GM21390 (cell line): Measurements from ENCODE around the gene AAMDC.
A peak's percentile ranks its signal among the peaks of the same experiment; 100 is the strongest.
"Not testable (repeated sequence)": the region's sequence is repeated elsewhere in the genome, so short reads cannot be mapped to it uniquely, and the experiment has no call there.

Experiments
- ATAC-seq: cut with Tn5 transposase; IDR thresholded peaks from one replicate; pipeline ENCODE4 v1.9.1; 2021; ENCODE audit not compliant: unreplicated experiment

AAMDC gene

DNA sequence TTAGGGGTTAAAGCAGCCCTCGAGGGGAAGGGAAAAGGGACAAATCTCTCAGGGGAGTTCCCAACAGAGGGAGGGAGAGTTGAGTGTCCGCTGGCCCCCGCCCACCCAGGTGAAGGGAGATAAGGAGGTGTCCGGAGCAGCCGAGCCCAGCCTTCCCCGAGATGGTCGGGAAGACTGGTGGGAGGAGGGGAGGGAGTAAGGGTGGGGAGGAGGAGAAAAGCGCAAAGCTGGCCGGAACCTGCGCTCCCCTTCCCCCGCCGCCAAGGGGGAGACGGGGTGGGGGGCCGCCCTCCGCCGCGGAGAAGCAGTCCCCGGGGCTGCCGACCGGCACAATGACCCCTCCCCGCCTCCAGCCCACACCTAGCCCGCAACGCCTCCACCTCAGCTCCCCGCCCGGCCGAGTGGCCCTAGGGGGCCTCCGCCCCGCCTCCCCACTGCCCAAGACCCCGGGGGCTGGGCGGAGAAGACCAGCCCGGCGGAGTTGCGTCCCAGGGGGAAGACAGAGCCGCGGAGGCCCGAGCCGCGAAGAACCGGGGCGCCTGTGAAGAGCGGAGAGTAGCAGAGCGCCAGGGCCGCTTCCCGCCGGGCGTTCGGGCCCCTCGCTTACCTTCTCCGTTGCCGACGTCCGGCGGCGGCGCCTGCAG, 901 bp upstream of the AAMDC start:
- peak; percentile 11 for ATAC-seq

DNA sequence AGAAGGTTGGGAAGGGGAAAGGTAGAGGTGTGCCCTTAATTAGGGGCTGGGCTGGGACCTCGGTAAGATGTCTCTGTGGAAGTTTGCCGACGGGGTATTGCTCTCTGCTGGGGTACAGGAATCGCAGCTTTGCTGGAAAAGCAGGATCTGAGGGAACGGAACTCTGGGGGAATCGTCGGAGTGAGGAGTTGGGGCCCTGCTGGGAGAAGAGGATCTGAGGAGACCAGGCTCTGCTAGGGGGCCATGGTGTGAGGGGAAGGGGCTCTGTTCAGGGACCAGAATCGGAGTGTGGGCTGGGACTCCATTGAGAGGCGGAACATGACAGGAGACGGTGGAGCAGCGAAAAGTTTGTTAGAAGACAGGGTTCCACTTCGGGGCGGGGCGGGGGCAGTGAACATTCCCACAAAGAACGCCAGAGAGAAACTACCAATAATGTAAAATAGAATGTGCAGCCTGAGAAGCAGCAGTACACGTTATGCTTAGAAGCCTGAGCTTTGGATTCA, 456 bp downstream of the AAMDC start:
- ATAC-seq: no peak

DNA sequence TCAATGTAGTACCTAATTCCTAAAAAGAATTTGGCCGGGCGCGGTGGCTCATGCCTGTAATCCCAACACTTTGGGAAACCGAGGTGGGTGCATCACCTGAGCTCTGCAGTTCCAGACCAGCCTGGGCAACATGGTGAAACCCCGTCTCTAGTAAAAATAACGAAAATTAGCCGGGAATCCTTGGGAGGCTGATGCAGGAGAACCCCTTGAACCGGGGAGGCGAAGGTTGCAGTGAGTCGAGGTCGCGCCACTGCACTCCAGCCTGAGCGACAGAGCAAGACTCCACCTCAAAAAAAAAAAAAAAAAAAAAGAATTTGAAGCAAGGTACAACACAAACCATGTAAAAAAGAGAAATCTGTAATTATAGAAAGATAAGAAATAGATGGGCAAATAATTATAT, 1.2 kb downstream of the AAMDC start:
- not testable (repeated sequence) for ATAC-seq

DNA sequence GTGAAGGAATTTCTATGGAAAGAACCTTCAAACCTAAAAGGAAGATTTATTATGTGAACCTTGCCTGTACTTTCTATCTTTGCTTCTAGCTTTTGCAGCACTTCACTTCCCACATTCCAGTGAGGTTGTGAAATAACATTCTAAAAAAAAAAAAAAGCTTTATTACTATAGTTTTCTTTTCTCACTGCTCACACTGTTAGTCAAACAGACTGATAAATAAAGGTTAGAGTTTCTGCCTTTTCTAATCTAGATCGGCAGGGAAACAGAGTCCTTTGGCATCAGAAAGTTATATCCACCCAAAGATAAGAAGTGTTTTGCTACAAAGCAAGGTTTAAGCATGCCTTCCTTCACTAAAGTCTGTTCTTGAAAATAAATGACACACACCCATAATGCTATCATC, 2.8 kb downstream of the AAMDC start:
- no peak for ATAC-seq

DNA sequence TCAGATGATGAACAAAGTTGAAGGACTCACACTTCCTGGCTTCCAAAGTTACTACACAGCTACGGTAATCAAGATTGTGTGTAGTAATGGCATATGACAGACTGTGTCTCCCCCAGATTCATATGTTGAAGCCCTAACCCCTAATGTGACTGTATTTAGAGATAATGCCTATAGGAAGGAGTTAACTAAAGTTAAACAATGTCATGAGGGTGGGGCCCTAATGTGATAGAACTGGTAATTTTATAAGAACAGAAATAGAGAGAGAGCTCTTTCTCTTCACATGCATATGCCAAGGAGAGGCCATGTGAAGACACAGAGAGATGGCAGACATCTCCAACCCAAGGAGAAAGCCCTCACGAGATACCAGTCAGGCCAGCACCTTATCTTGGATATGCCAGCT, 8.0 kb downstream of the AAMDC start:
- no peak for ATAC-seq

DNA sequence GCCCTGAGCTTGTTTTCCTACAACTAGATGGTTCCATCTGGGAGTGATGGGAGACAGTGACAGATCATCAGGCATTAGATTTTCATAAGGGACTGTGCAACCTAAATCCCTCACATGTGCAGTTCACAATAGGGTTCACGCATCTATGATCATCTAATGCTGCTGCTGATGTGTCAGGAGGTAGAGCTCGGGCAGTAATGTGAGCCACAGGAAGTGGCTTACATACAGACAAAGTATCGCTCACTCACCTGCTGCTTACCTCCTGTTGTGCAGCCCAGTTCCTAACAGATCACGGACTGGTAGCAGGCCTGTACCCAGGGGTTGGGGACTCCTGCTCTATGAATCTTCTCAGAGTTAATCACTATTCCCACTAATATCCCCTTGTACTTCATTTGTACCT, 12.4 kb downstream of the AAMDC start:
- ATAC-seq: no peak

DNA sequence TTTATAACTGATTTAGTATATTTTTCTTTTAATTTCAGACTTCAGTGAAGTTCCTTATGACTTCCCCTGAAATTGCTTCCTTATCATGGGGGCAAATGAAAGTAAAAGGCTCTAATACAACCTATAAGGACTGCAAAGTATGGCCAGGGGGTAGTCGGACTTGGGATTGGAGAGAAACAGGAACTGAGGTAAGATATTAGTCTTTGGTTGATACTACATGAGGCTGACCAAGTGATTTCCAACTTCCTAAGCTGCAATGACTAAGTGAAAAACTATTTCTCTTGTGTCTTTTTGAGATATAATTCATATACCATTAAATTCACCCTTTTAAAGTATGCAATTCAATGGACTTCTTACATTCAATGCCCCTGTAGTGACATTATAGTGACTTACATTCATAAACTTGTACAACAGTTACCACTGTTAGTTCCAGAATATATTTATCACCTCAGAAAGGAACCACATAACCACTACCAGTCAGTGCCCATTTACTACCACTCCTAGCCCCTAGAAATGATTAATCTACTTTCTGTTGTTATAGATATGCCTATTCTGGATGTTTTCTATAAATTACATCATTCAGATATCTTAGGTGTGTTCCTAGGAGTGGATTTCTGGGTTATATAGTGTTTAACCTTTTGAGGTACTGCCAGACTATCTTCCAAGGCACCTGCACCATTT, 21.6 kb downstream of the AAMDC start:
- ATAC-seq: no peak

DNA sequence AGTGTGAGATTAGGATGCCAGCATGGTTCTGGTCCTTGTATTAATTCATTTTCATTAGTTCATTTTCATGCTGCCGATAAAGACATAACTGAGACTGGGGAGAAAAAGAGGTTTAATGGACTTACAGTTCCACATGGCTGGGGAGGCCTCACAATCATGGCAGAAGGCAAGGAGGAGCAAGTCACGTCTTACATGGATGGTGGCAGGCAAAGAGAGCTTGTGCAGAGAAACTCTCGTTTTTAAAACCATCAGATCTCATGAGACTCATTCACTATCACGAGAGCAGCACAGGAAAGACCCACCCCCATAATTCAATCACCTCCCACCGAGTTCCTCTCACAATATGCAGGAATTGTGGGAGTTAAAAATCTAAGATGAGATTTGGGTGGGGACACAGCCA, 22.8 kb downstream of the AAMDC start:
- ATAC-seq: not testable (repeated sequence)

DNA sequence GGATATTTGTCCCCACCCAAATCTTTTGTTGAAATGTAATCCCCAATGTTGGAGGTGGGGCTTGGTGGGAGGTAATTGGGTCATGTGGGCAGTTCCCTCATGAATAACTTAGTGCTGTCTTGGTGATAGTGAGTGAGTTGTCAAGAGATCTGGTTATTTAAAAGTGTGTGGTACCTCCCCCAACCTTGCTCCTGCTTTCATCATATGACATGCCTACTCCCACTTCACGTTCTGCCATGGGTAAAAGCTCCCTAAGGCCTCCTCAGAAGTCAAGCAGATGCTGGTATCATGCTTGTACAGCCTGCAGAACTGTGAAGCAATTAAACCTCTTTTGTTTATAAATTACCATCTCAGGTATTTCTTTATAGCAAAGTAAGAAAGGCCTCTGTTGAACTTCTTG, 30.6 kb downstream of the AAMDC start:
- ATAC-seq: no peak

DNA sequence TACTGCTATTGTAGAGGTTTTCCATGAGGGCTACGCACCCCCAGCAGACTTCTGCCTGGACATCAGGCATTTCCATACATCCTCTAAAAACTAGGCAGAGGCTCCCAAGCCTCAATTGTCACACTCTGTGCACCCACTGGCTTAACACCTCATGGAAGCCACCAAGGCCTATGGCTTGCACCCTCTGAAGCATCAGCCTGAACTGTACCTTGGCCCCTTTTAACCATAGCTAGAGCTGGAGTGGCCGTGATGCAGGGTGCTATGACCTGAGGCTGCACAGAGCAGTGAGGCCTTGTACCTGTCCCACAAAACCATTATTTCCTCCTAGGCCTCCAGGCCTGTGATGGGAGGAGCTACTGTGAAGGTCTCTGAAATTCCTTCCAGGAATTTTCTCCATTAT, 33.9 kb downstream of the AAMDC start:
- no peak for ATAC-seq

DNA sequence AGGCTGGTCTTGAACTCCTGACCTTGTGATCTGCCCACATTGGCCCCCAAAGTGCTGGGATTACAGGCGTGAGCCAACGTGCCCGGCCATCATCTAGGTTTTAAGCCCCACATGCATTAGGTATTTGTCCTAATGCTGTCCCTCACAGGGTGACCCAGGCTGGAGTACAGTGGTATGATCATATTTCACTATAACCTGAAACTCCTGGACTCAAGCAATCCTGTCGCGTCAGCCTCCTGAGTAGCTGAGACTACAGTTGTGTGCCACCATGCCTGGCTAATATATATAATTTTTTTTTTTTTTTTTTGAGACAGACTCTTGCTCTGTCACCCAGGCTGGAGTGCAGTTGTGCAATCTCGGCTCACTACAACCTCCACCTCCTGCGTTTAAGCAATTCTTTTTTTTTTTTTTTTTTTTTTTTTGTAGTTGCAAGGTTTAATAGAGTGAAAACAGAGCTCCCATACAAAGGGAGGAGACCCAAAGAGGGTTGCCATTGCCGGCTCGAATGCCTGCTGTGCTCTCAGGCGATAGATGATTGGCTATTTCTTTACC, 37.0 kb downstream of the AAMDC start:
- not testable (repeated sequence) for ATAC-seq

DNA sequence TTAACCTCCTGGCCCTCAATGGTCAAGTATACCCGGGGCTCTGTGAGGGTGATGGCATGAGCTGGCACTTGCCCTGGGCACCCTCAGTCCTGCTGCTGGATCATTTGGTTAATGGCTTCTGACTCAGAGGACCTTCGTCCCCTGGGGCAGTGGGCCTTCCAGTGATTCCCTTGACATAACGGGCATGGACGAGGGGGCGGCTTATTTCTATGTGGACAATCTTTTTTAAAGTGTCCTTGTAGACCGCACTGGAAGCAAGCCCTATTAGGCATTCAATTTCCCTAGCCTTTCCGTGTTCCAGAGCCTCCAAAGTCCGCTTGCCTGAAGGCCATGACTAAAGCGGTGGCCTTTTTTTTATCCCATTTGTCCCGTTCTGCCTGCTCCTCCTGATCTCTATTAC, 40.5 kb downstream of the AAMDC start:
- ATAC-seq: not testable (repeated sequence)

DNA sequence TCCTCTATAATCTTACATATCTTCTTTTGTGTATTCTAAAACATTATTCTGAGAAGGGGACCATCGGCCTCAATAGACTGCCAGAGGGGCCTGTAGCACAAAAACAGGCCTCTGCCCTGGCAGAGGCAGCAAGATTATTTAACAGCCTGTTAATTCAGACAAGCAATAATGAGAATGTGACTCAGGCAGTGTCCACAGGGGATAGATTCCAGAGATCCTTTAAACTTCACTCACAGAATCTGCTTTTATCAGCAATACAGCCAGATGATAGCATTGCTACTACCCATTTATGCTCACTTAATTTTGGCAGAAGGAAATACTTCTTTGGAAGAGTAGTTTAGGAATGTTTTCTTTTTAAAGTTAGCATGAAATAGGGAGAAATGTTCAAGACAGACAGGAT, 44.9 kb downstream of the AAMDC start:
- no peak for ATAC-seq

DNA sequence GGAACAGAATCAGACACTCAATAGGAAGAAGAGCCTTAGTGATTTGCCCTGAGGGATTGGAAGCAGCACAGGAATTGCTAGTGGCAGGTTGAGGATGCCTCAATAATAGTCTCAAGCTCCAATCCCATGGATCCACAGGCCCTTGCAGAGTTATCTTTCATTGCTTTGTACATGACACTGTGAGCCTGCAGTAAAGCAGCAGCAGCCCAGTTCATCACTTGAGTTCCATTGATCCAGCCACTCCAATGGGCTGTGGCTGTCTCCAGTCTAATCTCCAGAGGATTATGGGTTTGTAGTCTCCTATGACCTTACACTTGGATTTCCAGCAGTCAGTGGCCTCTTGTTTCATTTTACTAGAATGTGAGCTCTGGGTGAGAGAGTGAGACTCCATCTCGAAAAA, 45.4 kb downstream of the AAMDC start:
- ATAC-seq: no peak

DNA sequence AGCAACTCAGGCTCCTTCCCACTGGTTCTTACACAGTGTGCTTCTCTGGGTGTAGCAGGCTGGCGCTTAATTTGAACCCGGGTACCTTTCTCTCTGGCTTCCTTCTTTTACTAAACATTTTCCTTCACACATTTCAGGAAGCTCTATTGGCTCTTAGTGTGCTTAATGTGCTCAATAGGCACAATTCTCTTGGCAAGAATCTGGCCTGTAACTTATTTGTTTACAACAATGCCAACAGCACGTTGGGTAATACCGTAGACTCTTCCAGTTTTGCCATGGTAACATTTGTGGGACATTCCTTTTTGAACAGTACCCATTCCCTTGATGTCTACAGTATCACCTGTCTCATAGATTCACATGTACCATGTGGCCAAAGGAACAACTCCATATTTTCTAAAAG, 47.8 kb downstream of the AAMDC start:
- ATAC-seq: no peak

DNA sequence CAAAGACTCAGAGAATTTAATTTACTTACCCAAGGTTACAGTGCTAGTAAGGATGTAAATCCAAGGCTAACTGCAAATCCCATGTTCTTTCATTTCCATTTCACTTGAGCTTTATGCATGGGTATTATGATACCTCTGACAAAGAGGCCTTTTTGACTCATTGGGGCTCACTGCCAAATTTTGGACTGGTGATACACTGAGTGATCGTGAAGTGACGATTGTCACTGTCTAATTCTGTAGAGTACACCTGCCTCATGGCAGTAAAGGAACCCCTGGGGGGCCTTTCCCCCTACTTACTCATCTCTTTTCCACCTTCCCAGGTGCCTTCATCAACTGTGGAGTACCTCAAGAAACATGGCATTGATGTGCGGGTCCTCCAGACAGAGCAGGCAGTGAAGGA, 50.9 kb downstream of the AAMDC start:
- no peak for ATAC-seq

DNA sequence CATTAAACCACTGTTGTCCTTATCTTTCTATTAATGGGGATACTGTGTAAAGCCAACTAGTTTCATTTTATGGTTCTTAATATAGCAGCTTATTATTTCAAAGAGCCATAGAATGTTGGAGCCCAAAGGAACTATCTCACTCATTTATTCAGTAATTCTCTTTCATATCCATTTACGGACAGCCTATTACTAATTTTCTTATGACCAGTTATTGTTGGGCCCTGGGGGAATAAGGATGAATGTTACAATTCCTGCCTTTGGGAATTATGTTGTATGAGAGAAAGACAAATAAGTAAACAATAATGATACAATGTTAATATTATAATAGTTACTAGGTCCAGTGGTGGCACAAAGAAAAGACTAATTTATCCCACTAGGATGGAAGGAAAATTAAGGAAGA, 52.4 kb downstream of the AAMDC start:
- no peak for ATAC-seq

DNA sequence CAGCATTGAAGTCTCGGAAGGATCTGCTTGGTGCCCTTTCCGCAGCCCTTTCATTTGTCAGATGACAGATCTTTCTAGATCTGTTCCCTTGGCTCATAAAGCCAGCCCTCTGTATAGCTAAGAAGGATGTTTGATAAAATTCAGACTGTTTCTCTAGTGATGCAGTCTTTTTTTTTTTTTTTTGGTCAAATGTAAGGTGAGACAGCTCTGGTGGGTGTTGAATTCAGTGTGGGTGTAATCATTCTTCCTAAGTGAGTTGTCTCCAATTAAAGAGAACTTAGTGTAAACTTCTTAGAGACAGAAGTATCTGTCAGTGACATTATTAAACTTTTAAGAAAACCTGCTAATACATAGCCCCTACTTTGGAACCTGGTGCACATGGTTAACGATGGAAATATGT, 53.3 kb downstream of the AAMDC start:
- no peak for ATAC-seq

DNA sequence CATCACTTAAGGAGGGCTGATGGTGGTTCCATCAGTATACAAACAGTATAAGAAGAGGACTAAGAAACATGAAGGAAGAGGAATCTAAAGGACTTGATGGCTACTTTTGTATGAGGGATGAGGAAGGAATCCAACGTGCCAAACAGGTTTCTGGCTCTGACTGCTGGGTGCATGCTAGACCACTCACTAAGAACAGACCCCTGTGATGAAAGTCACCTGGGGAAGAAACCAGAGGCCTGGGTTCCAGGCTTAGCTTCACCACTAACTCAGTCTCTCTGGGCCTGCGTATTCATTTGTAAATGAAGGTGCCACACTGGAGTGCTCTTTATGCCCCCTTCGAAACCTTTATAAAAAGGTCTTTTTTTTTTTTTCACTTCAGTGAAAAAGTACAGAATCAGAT, 55.1 kb downstream of the AAMDC start:
- ATAC-seq: no peak

DNA sequence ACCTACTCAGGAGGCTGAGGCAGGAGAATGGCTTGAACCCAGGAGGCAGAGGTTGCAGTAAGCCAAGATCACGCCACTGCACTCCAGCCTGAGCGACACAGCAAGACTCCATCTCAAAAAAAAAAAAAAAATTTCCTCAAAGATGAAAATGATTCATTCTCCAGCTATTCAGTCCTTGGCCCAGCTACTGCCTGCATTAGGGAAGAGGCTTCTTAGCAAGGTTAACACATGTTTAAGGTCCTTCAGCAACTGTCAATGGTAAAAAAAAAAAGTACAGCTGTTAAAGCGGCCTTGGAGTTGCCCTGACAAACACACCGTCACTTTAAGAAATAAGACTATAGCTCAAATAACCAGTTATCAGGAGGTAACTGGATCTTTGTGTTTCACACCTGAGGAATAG, 57.3 kb downstream of the AAMDC start:
- ATAC-seq: not testable (repeated sequence)

DNA sequence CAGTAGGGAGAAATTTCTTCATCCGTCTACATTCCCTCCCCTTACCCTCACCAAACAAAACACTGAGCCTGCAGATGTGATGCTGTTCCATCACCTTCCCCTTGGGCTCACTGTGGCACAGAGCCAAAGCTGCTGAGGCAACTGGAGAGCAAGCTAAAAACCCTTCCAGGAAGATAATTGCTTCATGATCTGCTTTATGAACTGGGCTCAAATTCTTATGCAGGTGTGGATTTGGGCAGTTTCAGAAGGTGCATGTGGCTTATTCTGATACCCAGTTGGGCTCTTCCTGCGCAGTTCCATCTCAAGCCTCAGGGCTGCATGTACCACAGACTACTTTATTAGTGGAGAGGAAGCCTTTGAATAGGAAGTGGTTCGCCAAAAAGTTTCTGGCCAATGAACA, 58.3 kb downstream of the AAMDC start:
- peak; percentile 84 for ATAC-seq

DNA sequence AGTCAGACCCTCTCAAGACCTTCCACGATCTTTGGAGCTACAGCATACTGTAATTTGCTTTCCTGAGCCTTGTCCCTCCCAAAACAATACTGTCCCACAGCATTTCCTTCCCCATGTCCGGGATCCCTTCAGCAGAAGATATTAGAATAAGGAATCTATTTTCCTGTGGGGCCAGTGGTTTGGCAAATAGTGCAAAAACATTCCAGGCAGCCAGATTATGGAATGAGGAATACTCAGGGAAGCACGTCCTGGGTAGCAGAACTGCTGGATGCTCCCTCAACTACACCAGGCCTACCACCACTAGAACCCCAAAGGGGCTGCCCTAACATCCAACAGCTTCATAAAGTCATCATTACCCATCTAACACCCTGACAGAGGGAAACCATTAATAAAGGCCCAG, 61.5 kb downstream of the AAMDC start:
- no peak for ATAC-seq

DNA sequence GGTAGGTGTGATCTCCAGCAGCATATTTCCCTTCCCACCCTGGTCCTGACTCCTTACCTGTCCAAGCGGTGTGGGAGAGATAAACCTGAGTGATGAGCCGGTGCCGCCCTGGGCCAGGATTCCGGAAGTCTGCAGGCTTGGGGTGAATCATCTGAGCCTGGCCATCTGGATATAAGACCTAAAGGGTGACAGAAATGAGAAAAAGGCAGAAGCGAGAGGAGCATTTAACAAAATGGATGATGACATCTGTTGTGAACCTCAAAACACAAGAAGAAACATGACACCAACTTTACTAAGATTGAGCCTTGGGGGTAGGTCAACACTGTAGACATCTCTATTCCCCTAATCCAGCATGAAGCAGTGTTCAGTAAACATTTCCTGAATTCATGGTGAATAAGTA, 62.8 kb downstream of the AAMDC start:
- ATAC-seq: no peak
